ENCODE data around the gene TSC2.
A peak's percentile ranks its signal among the peaks of the same experiment; 100 is the strongest.

Gene TSC2

GRCh38 chr16:2003827-2004641 is 43.8 kb upstream of the TSC2 start:
- H3K4me1 ChIP-seq (ENCODE audit: control insufficient read depth, insufficient read depth, low read length, unreplicated experiment) = peaks cover 24% of the 10 kb centered on the region
- no peak overlapping the region for H3K27ac ChIP-seq (ENCODE audit: low read depth, low read length)
- peaks cover 61% of the 10 kb centered on the region for H3K79me2 ChIP-seq (ENCODE audit: control insufficient read depth, insufficient read depth, low read length, unreplicated experiment)
- no peak overlapping the region for H2AFZ ChIP-seq (ENCODE audit: low read length, unreplicated experiment)
- no peak overlapping the region for H3K4me3 ChIP-seq (ENCODE audit: low read depth, low read length)
- peaks cover 15% of the 10 kb centered on the region; the same call in 1 of the 2 replicates for H3K36me3 ChIP-seq (ENCODE audit: insufficient read depth, low read length)
- H3K27me3 ChIP-seq (ENCODE audit: insufficient read depth, low read length) = no peaks in the 10 kb centered on the region

- peaks cover 24% of the 10 kb centered on the region for H3K4me1 ChIP-seq (ENCODE audit: control insufficient read depth, insufficient read depth, low read length, unreplicated experiment)
- peaks cover 15% of the 10 kb centered on the region; the same call in 1 of the 2 replicates for H3K36me3 ChIP-seq (ENCODE audit: insufficient read depth, low read length)
- no peak overlapping the region for H3K27ac ChIP-seq (ENCODE audit: low read depth, low read length)
These were observed 42.8 kb upstream of the TSC2 start for GRCh38 chr16:2004795-2005517.

GRCh38 chr16:2005646-2006045 is 42.1 kb upstream of the TSC2 start:
- Histone ChIP-seq H3K79me2 (ENCODE audit: control insufficient read depth, insufficient read depth, low read length, unreplicated experiment) (peaks cover 72% of the 10 kb centered on the region), H3K36me3 (ENCODE audit: insufficient read depth, low read length) (peaks cover 15% of the 10 kb centered on the region; the same call in 1 of the 2 replicates), H3K4me1 (ENCODE audit: control insufficient read depth, insufficient read depth, low read length, unreplicated experiment) (peaks cover 27% of the 10 kb centered on the region), H2AFZ (ENCODE audit: low read length, unreplicated experiment) (no peak overlapping the region), H3K27ac (ENCODE audit: low read depth, low read length) (no peak overlapping the region), H3K27me3 (ENCODE audit: insufficient read depth, low read length) (no peaks in the 10 kb centered on the region), H3K4me3 (ENCODE audit: low read depth, low read length) (no peak overlapping the region)

More at GRCh38 chr16:2004795-2005517, 42.8 kb upstream of the TSC2 start:
- H3K79me2 ChIP-seq (ENCODE audit: control insufficient read depth, insufficient read depth, low read length, unreplicated experiment) = peaks cover 65% of the 10 kb centered on the region
- H3K4me3 ChIP-seq (ENCODE audit: low read depth, low read length) = no peak overlapping the region
- no peak overlapping the region for H2AFZ ChIP-seq (ENCODE audit: low read length, unreplicated experiment)
- H3K27me3 ChIP-seq (ENCODE audit: insufficient read depth, low read length) = no peaks in the 10 kb centered on the region

- no peaks in the 10 kb centered on the region for H3K27me3 ChIP-seq (ENCODE audit: insufficient read depth, low read length)
- H2AFZ ChIP-seq (ENCODE audit: low read length, unreplicated experiment) = no peak overlapping the region
- peaks cover 74% of the 10 kb centered on the region for H3K79me2 ChIP-seq (ENCODE audit: control insufficient read depth, insufficient read depth, low read length, unreplicated experiment)
- no peak overlapping the region for H3K4me3 ChIP-seq (ENCODE audit: low read depth, low read length)
- H3K27ac ChIP-seq (ENCODE audit: low read depth, low read length) = no peak overlapping the region
- H3K36me3 ChIP-seq (ENCODE audit: insufficient read depth, low read length) = peaks cover 12% of the 10 kb centered on the region; the same call in 1 of the 2 replicates
- peaks cover 28% of the 10 kb centered on the region for H3K4me1 ChIP-seq (ENCODE audit: control insufficient read depth, insufficient read depth, low read length, unreplicated experiment)
These were observed 41.5 kb upstream of the TSC2 start for GRCh38 chr16:2006317-2006716.

GRCh38 chr16:2007081-2007836 is 40.5 kb upstream of the TSC2 start:
- H3K36me3 ChIP-seq (ENCODE audit: insufficient read depth, low read length) = 0 out of 2 replicates have a peak, but pooled peaks cover 4% of the 10 kb centered on the region
- H3K27me3 ChIP-seq (ENCODE audit: insufficient read depth, low read length) = no peaks in the 10 kb centered on the region
- H2AFZ ChIP-seq (ENCODE audit: low read length, unreplicated experiment) = no peak overlapping the region
- peak overlapping the region; percentile 68 for H3K27ac ChIP-seq (ENCODE audit: low read depth, low read length)
- peaks cover 28% of the 10 kb centered on the region for H3K4me1 ChIP-seq (ENCODE audit: control insufficient read depth, insufficient read depth, low read length, unreplicated experiment)
- H3K79me2 ChIP-seq (ENCODE audit: control insufficient read depth, insufficient read depth, low read length, unreplicated experiment) = peaks cover 74% of the 10 kb centered on the region
- H3K4me3 ChIP-seq (ENCODE audit: low read depth, low read length) = peak overlapping the region; percentile 83

GRCh38 chr16:2008009-2008526 is 39.7 kb upstream of the TSC2 start:
- H3K79me2 ChIP-seq (ENCODE audit: control insufficient read depth, insufficient read depth, low read length, unreplicated experiment) = peaks cover 72% of the 10 kb centered on the region

DNA sequence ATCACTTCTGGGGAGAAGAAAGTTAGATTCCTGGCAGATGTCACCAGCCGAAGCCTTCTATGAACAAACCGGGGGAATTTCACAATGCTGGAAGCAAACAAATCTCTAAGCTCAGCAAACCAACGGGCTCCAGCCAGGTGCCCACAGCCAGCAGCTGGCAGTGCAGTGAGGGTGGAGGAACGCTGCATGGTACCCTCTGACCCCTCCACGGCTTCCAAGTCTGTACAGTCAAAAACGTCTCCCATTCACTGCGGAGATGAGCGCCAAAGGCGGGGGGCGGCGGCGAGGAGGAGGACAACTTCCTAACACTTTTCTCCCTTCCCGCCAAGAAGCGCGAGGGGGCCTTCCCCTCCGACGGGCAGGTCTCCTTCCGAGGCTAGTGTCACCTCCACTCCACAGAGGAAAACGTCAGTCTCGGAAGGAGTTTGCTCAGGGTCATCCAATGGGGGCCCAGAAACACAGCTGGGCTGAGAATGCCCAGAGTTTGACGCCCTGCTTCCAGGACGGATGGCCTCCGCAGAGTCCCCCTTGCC is 39.1 kb upstream of the TSC2 start:
- H3K4me3 ChIP-seq (ENCODE audit: low read depth, low read length) = peak overlapping the region; percentile 83
- H3K27ac ChIP-seq (ENCODE audit: low read depth, low read length) = peak overlapping the region; percentile 70
- peaks cover 66% of the 10 kb centered on the region for H3K79me2 ChIP-seq (ENCODE audit: control insufficient read depth, insufficient read depth, low read length, unreplicated experiment)
- H3K27me3 ChIP-seq (ENCODE audit: insufficient read depth, low read length) = no peaks in the 10 kb centered on the region
- H3K4me1 ChIP-seq (ENCODE audit: control insufficient read depth, insufficient read depth, low read length, unreplicated experiment) = peaks cover 28% of the 10 kb centered on the region
- H3K36me3 ChIP-seq (ENCODE audit: insufficient read depth, low read length) = no peaks in the 10 kb centered on the region
- H2AFZ ChIP-seq (ENCODE audit: low read length, unreplicated experiment) = no peak overlapping the region

More at GRCh38 chr16:2008009-2008526, 39.7 kb upstream of the TSC2 start:
- Histone ChIP-seq H3K4me1 (ENCODE audit: control insufficient read depth, insufficient read depth, low read length, unreplicated experiment) (peaks cover 28% of the 10 kb centered on the region), H3K27me3 (ENCODE audit: insufficient read depth, low read length) (no peaks in the 10 kb centered on the region), H2AFZ (ENCODE audit: low read length, unreplicated experiment) (no peak overlapping the region), H3K36me3 (ENCODE audit: insufficient read depth, low read length) (no peaks in the 10 kb centered on the region), H3K4me3 (ENCODE audit: low read depth, low read length) (peak overlapping the region; percentile 83), H3K27ac (ENCODE audit: low read depth, low read length) (peak overlapping the region; percentile 70)

DNA sequence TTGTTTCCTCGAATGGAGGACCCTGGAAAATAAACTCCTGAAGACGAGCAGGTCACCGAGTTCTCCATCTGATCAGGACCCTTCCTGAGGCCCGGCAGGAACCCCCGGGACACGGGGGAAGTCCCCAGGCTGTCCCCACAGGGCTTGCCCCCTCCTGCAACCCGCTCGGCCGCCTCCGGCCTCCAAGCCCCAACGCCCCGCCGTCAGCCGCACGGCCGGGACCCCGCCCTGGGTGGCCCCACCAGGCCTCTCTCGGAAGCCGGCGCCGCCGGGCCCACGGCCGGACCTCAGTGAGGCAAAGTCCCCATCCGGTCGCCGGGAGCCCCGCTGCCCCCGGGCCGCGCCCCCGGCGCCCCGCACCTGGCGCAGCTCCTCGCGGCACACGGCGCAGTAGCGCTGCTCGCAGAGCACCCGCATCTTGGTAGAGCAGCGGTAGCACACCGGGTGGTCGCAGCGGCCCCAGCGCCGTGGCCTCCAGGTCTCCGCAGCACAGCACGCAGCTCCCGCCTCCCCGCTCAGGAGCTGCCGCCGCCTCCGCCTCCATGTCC is 38.5 kb upstream of the TSC2 start:
- Histone ChIP-seq H3K79me2 (ENCODE audit: control insufficient read depth, insufficient read depth, low read length, unreplicated experiment) (peaks cover 62% of the 10 kb centered on the region), H3K27me3 (ENCODE audit: insufficient read depth, low read length) (no peaks in the 10 kb centered on the region), H3K27ac (ENCODE audit: low read depth, low read length) (peak overlapping the region; percentile 70), H3K4me1 (ENCODE audit: control insufficient read depth, insufficient read depth, low read length, unreplicated experiment) (peaks cover 25% of the 10 kb centered on the region), H2AFZ (ENCODE audit: low read length, unreplicated experiment) (no peak overlapping the region), H3K4me3 (ENCODE audit: low read depth, low read length) (peak overlapping the region; percentile 83), H3K36me3 (ENCODE audit: insufficient read depth, low read length) (no peaks in the 10 kb centered on the region)

DNA sequence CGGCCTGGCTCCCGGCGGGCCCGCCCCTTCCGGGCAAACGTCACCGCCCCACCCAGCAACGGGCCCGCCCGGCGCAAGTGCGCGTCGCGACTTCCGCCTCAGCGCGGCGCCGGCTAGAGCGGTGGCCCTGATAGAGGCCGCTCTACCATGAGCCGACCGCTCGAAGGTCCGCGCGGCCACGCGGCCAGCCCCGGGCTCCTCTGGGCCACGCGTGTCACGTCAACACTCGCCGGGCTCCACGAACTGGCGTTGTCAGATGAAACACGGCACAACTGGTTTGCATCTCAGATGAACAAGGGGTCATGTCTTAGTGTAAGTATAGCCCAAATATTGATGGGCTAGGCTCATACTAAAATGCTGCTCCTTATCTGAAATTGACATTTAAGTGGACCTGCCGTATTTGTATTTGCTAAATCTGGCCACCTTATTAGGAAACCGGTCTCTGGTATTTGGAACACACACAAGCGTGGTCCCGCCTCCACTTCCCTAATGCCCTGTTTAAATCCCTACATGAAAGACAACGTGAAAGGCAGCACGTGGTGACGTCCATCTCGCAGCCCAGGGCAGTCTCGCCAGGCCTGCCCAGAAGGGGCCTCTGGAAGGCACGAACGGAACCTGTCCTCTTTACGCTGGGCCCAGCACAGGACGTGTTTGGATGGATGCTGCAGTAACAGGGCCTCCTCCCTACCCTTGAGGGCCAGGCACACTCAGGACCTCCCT is 37.8 kb upstream of the TSC2 start, which contains the start of gene ZNF598:
Gene ZNF598 (minus strand): TSS at position 31 of the 720 bp plus-strand sequence.
- H3K27me3 ChIP-seq (ENCODE audit: insufficient read depth, low read length) = no peaks in the 10 kb centered on the region
- peak within 1 kb of the TSS; percentile 57 for H2AFZ ChIP-seq (ENCODE audit: low read length, unreplicated experiment)
- peaks cover 55% of the 10 kb centered on the region for H3K79me2 ChIP-seq (ENCODE audit: control insufficient read depth, insufficient read depth, low read length, unreplicated experiment)
- peaks cover 20% of the 10 kb centered on the region for H3K4me1 ChIP-seq (ENCODE audit: control insufficient read depth, insufficient read depth, low read length, unreplicated experiment)
- H3K4me3 ChIP-seq (ENCODE audit: low read depth, low read length) = peak within 1 kb of the TSS; percentile 83
- peak within 1 kb of the TSS; percentile 74 for H3K27ac ChIP-seq (ENCODE audit: low read depth, low read length)
- no peaks in the 10 kb centered on the region for H3K36me3 ChIP-seq (ENCODE audit: insufficient read depth, low read length)
